K562 (cell line): ENCODE data around the gene NTN4. TPM values are rescaled to one million over a fixed set of nuclear protein-coding genes. Genes with fewer than 3 reads are reported as not detected.

Source experiments
- ATAC-seq: fragments of 200-7000 bp; cut with Tn5 transposase; 3 replicates; pipeline ENCODE4 v1.9.1; 2020; ENCODE audit warnings: moderate library complexity
- BruUV-seq: library from RNA; stranded (reverse); fragments of 400-500 nt; replicated peaks from 2 replicates; lab custom pipeline; 2021; lab: Mats Ljungman, UMichigan
- CTCF ChIA-PET: fragments of 300-600 bp; formaldehyde crosslinking; extraction: SDS; loops from one replicate; lab custom pipeline; 2021; ENCODE audit warnings: low intra/inter-chr PET ratio; lab: Yijun Ruan, JAX
- POLR2A ChIA-PET: fragments of 300-600, 350-650 bp; sonication (Branson Sonifier 250); formaldehyde crosslinking; extraction: SDS; loops from one replicate; lab custom pipeline; 2021; ENCODE audit warnings: antibody characterized with exemption, inconsistent platforms; lab: Yijun Ruan, JAX
- DNase-seq, 4 experiments: peaks; one replicate each; pipeline versions ENCODE4 v3.0.0 to v3.0.0-alpha.2; 2011 to 2018; ENCODE audit warnings: low spot score in 3 of 4, mixed read lengths in 3 of 4; ENCODE audit errors: extremely low read depth in 1 of 4
- FAIRE-seq: peaks from 2 replicates; lab custom pipeline; 2011; peaks lifted over from hg19 to GRCh38; lab: Jason Lieb, UNC
- H2AFZ ChIP-seq: 2 replicates; pipeline ENCODE4 v1.6.0; 2011; ENCODE audit warnings: low read depth, low read length, control low read depth, inconsistent platforms
- H3K27ac ChIP-seq: fragments of 200-600 bp; 3 replicates; pipeline ENCODE4 v1.8.0; 2011; ENCODE audit warnings: low read depth, mild to moderate bottlenecking, control low read depth, inconsistent platforms, low read length, moderate library complexity, mixed read lengths; ENCODE audit errors: extremely low read depth
- H3K27me3 ChIP-seq, 2 experiments: fragments of 300-600 bp in 1 of 2; 2 replicates in 1 of 2; 3 replicates in 1 of 2; pipeline versions ENCODE4 v1.6.0 to v1.8.0; 2011; ENCODE audit warnings: inconsistent platforms in 2 of 2, low read length in 2 of 2, mild to moderate bottlenecking in 1 of 2, mixed read lengths in 1 of 2, moderate library complexity in 1 of 2; ENCODE audit not compliant: control insufficient read depth in 2 of 2, insufficient read depth in 2 of 2
- H3K36me3 ChIP-seq: fragments of 300-600 bp; 3 replicates; pipeline ENCODE4 v1.8.0; 2011; ENCODE audit warnings: mild to moderate bottlenecking, low read length, inconsistent platforms; ENCODE audit not compliant: control insufficient read depth, insufficient read depth
- H3K4me1 ChIP-seq, 2 experiments: fragments of 200-600 bp in 1 of 2; replicated peaks in 1 of 2; 2 replicates in 1 of 2; 3 replicates in 1 of 2; pipeline versions ENCODE4 v1.5.1 to v1.8.0; 2011; ENCODE audit warnings: inconsistent platforms in 2 of 2, low read length in 2 of 2, mild to moderate bottlenecking in 1 of 2, mixed read lengths in 1 of 2, moderate library complexity in 1 of 2; ENCODE audit not compliant: control insufficient read depth in 2 of 2, insufficient read depth in 2 of 2
- H3K4me2 ChIP-seq: 2 replicates; pipeline ENCODE4 v1.6.1; 2011; ENCODE audit warnings: low read length, control low read depth, inconsistent platforms, mixed read lengths; ENCODE audit not compliant: insufficient read depth
- H3K4me3 ChIP-seq: fragments of 200-600 bp; sonication (generic), shearing (Covaris generic); 2 replicates; pipeline ENCODE4 v1.5.1; 2016; ENCODE audit warnings: control low read depth, inconsistent platforms
- H3K79me2 ChIP-seq: fragments of 200-600 bp; 3 replicates; pipeline ENCODE4 v1.8.0; 2011; ENCODE audit warnings: low read length, inconsistent platforms; ENCODE audit not compliant: control insufficient read depth, insufficient read depth
- H3K9ac ChIP-seq, 2 experiments: 2 replicates each; pipeline versions ENCODE4 v1.6.0 to v1.6.1; 2011; ENCODE audit warnings: low read depth in 2 of 2, low read length in 2 of 2, control low read depth in 1 of 2, inconsistent platforms in 1 of 2, mild to moderate bottlenecking in 1 of 2, mixed read lengths in 1 of 2; ENCODE audit not compliant: insufficient read depth in 1 of 2
- H3K9me1 ChIP-seq: one replicate; pipeline ENCODE4 v1.6.0; 2011; ENCODE audit warnings: inconsistent platforms, mild to moderate bottlenecking, low read length, moderate library complexity; ENCODE audit not compliant: control insufficient read depth, insufficient read depth
- H3K9me3 ChIP-seq: replicated peaks from 2 replicates; pipeline ENCODE4 v1.5.1; 2011; ENCODE audit warnings: low read depth, low read length, inconsistent platforms; ENCODE audit not compliant: control insufficient read depth, insufficient read depth
- H4K20me1 ChIP-seq: replicated peaks from 2 replicates; pipeline ENCODE4 v1.6.1; 2011; ENCODE audit warnings: low read length, inconsistent platforms, mixed read lengths; ENCODE audit not compliant: control insufficient read depth, insufficient read depth
- ARID1B ChIP-seq: fragments of 450-650 bp; IDR thresholded peaks from 2 replicates; pipeline ENCODE4 v1.6.1; 2016; ENCODE audit warnings: antibody characterized with exemption, mild to moderate bottlenecking, inconsistent platforms
- CREM ChIP-seq: IDR thresholded peaks from 2 replicates; pipeline ENCODE4 v1.6.1; 2014; ENCODE audit warnings: antibody characterized with exemption, low read depth
- E2F3 ChIP-seq: fragments of 250-450 bp; sonication (Bioruptor Pico); IDR thresholded peaks from 2 replicates; pipeline ENCODE4 v1.4.0; 2020; ENCODE audit warnings: mild to moderate bottlenecking
- E2F6 ChIP-seq, 2 experiments: IDR thresholded peaks; 2 replicates each; pipeline ENCODE4 v1.6.1; 2011; ENCODE audit warnings: borderline replicate concordance in 1 of 2, control low read depth in 1 of 2, low read depth in 1 of 2, low read length in 1 of 2, mild to moderate bottlenecking in 1 of 2, mixed read lengths in 1 of 2, moderate library complexity in 1 of 2; ENCODE audit not compliant: insufficient read depth in 1 of 2, insufficient read length in 1 of 2, poor library complexity in 1 of 2, severe bottlenecking in 1 of 2; ENCODE audit errors: extremely low read depth in 1 of 2
- FOXK2 ChIP-seq, 2 experiments: fragments of 450-650 bp; IDR thresholded peaks in 1 of 2; conservative IDR thresholded peaks in 1 of 2; 2 replicates each; pipeline ENCODE4 v1.6.1; 2016; ENCODE audit warnings: low read depth in 2 of 2, mild to moderate bottlenecking in 1 of 2
- GATA2 ChIP-seq: sonication (generic); formaldehyde crosslinking; IDR thresholded peaks from 2 replicates; pipeline ENCODE4 v1.4.0; 2020; ENCODE audit warnings: mild to moderate bottlenecking, missing genetic modification reagents
- GTF2A2 ChIP-seq: IDR thresholded peaks from 2 replicates; pipeline ENCODE4 v1.6.1; 2016; ENCODE audit warnings: mild to moderate bottlenecking, missing genetic modification characterization, missing compliant biosample characterization
- KAT7 ChIP-seq: sonication (generic); formaldehyde crosslinking; IDR thresholded peaks from 2 replicates; pipeline ENCODE4 v1.8.0; 2022; ENCODE audit warnings: missing genetic modification reagents, mild to moderate bottlenecking, borderline replicate concordance
- MTF1 ChIP-seq: fragments of 250-450 bp; sonication (Bioruptor Pico); IDR thresholded peaks from 2 replicates; pipeline ENCODE4 v1.9.0; 2021; ENCODE audit warnings: moderate library complexity, mild to moderate bottlenecking, inconsistent platforms, borderline replicate concordance
- NFIC ChIP-seq: fragments of 450-650 bp; IDR thresholded peaks from 2 replicates; pipeline ENCODE4 v1.6.1; 2017; ENCODE audit warnings: mild to moderate bottlenecking, inconsistent platforms
- NR1H2 ChIP-seq: sonication (generic); formaldehyde crosslinking; IDR thresholded peaks from 2 replicates; pipeline ENCODE4 v1.4.0; 2020; ENCODE audit warnings: mild to moderate bottlenecking, missing genetic modification reagents
- PHB2 ChIP-seq: fragments of 450-650 bp; IDR thresholded peaks from 2 replicates; pipeline ENCODE4 v1.6.1; 2017; ENCODE audit warnings: low read depth
- RHOXF2B ChIP-seq: fragments of 250-450 bp; sonication (Bioruptor Pico); conservative IDR thresholded peaks from 2 replicates; pipeline ENCODE4 v1.5.1; 2021
- ZBTB17 ChIP-seq: fragments of 450-650 bp; formaldehyde crosslinking; IDR thresholded peaks from 2 replicates; pipeline ENCODE4 v1.4.0; 2020; ENCODE audit warnings: mild to moderate bottlenecking
- ZNF165 ChIP-seq: fragments of 250-450 bp; sonication (Bioruptor Pico); IDR thresholded peaks from 2 replicates; pipeline ENCODE4 v1.4.0; 2020; ENCODE audit warnings: borderline replicate concordance
- WGBS: fragments of 100-300 bp; shearing (Covaris generic); methylation state at CpG from one replicate; pipeline ENCODE4 v1.1.6; 2016; ENCODE audit warnings: low coverage, mixed read lengths; ENCODE audit not compliant: insufficient coverage; ENCODE audit errors: missing lambda C conversion rate; 5-methylcytosine and 5-hydroxymethylcytosine counted together
- in situ Hi-C: fragments of 300-500 bp; cut with MboI; formaldehyde crosslinking; loops from 4 replicates; pipeline ENCODE4 v1.15.0; 2018; ENCODE audit warnings: inconsistent platforms, mixed read lengths
- intact Hi-C: fragments of 100-400 bp; cut with micrococcal nuclease; formaldehyde crosslinking; loops from 2 replicates; pipeline ENCODE4 v1.14.2; 2022
- polyA plus RNA-seq, 8 experiments: library from polyadenylated mRNA; depleted of rRNA in 4 of 8; stranded (reverse) in 5 of 8; unstranded in 3 of 8; fragments of >200 nt; fragmentation: Nextera tagmentation in 2 of 8; fragmentation: Illumina TruSeq in 1 of 8; extraction: Ambion mirVana in 2 of 8; extraction: Trizol in 1 of 8; gene quantifications; 2 replicates each; pipeline versions ENCODE4 v1.2.1 to v1.2.3, GENCODE V29; 2011 to 2014; ENCODE audit warnings: inconsistent platforms in 1 of 8, missing spikeins in 1 of 8
- total RNA-seq, 7 experiments: library from RNA; depleted of rRNA in 6 of 7; stranded (reverse); fragments of >200 nt in 6 of 7; fragmentation: Illumina TruSeq in 2 of 7; extraction: Trizol in 2 of 7; gene quantifications; 2 replicates each; pipeline versions ENCODE4 v1.2.1 to v1.2.3, GENCODE V29; 2011 to 2021; ENCODE audit warnings: low replicate concordance in 1 of 7
- TF ChIP-seq, protein P1 (sequence below): sonication (generic); formaldehyde crosslinking; IDR thresholded peaks from 2 replicates; pipeline ENCODE4 v1.5.0; 2020; ENCODE audit warnings: missing genetic modification reagents
- TF ChIP-seq, protein P2 (sequence below): fragments of 250-450 bp; sonication (Bioruptor Pico); IDR thresholded peaks from 2 replicates; pipeline ENCODE4 v1.8.0; 2022; ENCODE audit warnings: inconsistent platforms
- TF ChIP-seq, protein P3 (sequence below): sonication (generic); formaldehyde crosslinking; IDR thresholded peaks from 2 replicates; pipeline ENCODE4 v1.8.0; 2022; ENCODE audit warnings: mild to moderate bottlenecking, missing genetic modification reagents

NTN4 gene
- total and polyA plus RNA-seq, 9 of the 15 experiments (the other 6 are each of a cell fraction or from before 2014, with no cell fraction given) = 0.13 TPM; not detected in 8

DNA sequence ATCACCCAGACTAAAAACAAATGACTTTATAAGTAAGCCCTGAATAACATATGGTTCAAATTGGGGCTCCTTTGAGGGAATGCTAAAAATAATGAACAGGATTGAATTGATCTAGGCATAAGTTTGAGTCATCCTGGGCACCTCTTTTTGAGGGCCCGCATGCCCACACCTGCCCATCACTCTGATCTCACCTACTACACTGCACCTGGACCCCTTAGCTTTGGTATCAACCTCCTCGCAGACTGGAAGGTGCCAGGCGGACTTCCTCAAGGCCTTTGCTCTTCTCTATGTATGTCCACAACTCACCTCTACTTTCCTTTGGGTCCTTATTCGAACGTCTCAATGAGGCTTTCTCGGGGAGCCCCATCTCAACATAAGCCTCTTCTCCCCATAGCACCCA, 17.2 kb downstream of the NTN4 start:
- peaks cover 6 to 7% of the 10 kb centered on the region in 2 experiments; a peak in 4 of 5 replicates for H3K27me3 ChIP-seq
- intact Hi-C loops = no loop called here
- no peak overlapping the region for H3K27ac ChIP-seq
- no peak overlapping the region for H3K4me3 ChIP-seq
- no TSS peak for BruUV-seq
- CTCF ChIA-PET = no interaction called here
- in situ Hi-C loops = no loop called here
- POLR2A ChIA-PET = interaction anchor here (0.7 kb wide), 1 partner anchor 64 kb away, joined by 4 read pairs; no protein-coding TSS in a partner anchor
- H3K79me2 ChIP-seq = no peaks in the 10 kb centered on the region
- H2AFZ ChIP-seq = no peak overlapping the region
- H3K4me2 ChIP-seq = no peak overlapping the region
- H3K36me3 ChIP-seq = no peaks in the 10 kb centered on the region
- H3K9me3 ChIP-seq = no peaks in the 10 kb centered on the region
- H3K9ac ChIP-seq = no peak overlapping the region
- 2% methylated on average over 6 of the region's 6 CpGs for WGBS
- no peaks in the 10 kb centered on the region for H3K9me1 ChIP-seq
- ATAC-seq = no peak
- no peak for FAIRE-seq
- H4K20me1 ChIP-seq = no peaks in the 10 kb centered on the region
- no peak for DNase-seq
- no peaks in the 10 kb centered on the region for H3K4me1 ChIP-seq
- TF ChIP-seq PHB2 (no peak), ZNF165 (CRISPR knock-in tag) (no peak), NFIC (no peak), CREM (no peak), GATA2 (CRISPR knock-in tag) (no peak), RHOXF2B (CRISPR knock-in tag) (no peak), NR1H2 (no peak), GTF2A2 (tag) (no peak), ZBTB17 (CRISPR knock-in tag) (no peak), E2F6 (IDR thresholded peaks at IDR 0.05; ENCODE audit: borderline replicate concordance in 1 of 2, extremely low read depth in 1 of 2, insufficient read depth in 1 of 2, insufficient read length in 1 of 2, low read depth in 1 of 2, low read length in 1 of 2, poor library complexity in 1 of 2, severe bottlenecking in 1 of 2) (no peak), FOXK2 (conservative IDR thresholded peaks at IDR 0.05 in 1 of 2, IDR thresholded peaks at IDR 0.05 in 1 of 2; ENCODE audit: low read depth in 2 of 2) (no peak), KAT7 (CRISPR knock-in tag) (no peak), ARID1B (no peak), MTF1 (CRISPR knock-in tag) (no peak), E2F3 (no peak)
- TF ChIP-seq, protein P1, sequence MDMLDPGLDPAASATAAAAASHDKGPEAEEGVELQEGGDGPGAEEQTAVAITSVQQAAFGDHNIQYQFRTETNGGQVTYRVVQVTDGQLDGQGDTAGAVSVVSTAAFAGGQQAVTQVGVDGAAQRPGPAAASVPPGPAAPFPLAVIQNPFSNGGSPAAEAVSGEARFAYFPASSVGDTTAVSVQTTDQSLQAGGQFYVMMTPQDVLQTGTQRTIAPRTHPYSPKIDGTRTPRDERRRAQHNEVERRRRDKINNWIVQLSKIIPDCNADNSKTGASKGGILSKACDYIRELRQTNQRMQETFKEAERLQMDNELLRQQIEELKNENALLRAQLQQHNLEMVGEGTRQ (CRISPR knock-in tag) = no peak
- TF ChIP-seq, protein P2, sequence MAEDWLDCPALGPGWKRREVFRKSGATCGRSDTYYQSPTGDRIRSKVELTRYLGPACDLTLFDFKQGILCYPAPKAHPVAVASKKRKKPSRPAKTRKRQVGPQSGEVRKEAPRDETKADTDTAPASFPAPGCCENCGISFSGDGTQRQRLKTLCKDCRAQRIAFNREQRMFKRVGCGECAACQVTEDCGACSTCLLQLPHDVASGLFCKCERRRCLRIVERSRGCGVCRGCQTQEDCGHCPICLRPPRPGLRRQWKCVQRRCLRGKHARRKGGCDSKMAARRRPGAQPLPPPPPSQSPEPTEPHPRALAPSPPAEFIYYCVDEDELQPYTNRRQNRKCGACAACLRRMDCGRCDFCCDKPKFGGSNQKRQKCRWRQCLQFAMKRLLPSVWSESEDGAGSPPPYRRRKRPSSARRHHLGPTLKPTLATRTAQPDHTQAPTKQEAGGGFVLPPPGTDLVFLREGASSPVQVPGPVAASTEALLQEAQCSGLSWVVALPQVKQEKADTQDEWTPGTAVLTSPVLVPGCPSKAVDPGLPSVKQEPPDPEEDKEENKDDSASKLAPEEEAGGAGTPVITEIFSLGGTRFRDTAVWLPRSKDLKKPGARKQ = no peak
- TF ChIP-seq, protein P3, sequence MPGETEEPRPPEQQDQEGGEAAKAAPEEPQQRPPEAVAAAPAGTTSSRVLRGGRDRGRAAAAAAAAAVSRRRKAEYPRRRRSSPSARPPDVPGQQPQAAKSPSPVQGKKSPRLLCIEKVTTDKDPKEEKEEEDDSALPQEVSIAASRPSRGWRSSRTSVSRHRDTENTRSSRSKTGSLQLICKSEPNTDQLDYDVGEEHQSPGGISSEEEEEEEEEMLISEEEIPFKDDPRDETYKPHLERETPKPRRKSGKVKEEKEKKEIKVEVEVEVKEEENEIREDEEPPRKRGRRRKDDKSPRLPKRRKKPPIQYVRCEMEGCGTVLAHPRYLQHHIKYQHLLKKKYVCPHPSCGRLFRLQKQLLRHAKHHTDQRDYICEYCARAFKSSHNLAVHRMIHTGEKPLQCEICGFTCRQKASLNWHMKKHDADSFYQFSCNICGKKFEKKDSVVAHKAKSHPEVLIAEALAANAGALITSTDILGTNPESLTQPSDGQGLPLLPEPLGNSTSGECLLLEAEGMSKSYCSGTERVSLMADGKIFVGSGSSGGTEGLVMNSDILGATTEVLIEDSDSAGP = no peak
